ENCODE measurements around the gene PARVB. TPM values are rescaled to one million over a fixed set of nuclear protein-coding genes. Genes with fewer than 3 reads are reported as not detected.

PARVB gene
- total and polyA plus RNA-seq, 9 donors: 12.3 to 62.9 (median 39.1) TPM

DNA sequence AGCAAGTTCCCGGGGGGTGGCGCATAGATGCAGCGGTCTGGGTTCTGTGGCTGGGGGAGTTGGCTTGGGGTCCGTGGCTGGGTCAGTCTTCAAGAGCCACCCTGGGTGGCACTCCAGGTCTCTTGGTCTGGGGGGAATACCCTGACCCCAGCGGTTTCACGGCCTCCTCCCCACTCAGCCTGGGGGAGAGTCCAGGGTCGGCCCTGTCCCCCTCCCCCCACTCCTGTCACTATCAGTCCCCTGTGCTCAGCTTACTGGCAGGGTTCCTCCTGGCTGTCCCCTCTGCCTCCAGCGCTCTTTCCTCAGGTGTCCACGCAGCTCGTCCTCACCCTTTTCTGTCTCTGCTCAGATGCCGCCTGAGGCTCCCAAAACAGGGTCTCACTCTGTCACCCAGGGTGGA is 88.1 kb downstream of the PARVB start:
- intact Hi-C loops (cut with DNase I): no loop called here
- TF ChIP-seq, protein P1, sequence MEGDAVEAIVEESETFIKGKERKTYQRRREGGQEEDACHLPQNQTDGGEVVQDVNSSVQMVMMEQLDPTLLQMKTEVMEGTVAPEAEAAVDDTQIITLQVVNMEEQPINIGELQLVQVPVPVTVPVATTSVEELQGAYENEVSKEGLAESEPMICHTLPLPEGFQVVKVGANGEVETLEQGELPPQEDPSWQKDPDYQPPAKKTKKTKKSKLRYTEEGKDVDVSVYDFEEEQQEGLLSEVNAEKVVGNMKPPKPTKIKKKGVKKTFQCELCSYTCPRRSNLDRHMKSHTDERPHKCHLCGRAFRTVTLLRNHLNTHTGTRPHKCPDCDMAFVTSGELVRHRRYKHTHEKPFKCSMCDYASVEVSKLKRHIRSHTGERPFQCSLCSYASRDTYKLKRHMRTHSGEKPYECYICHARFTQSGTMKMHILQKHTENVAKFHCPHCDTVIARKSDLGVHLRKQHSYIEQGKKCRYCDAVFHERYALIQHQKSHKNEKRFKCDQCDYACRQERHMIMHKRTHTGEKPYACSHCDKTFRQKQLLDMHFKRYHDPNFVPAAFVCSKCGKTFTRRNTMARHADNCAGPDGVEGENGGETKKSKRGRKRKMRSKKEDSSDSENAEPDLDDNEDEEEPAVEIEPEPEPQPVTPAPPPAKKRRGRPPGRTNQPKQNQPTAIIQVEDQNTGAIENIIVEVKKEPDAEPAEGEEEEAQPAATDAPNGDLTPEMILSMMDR (IDR thresholded peaks at IDR 0.05): no peak
- TF ChIP-seq EP300 (IDR thresholded peaks at IDR 0.05) (no peak), POLR2A (IDR thresholded peaks at IDR 0.05) (no peak)
- Histone ChIP-seq H3K9me3 (no peaks in the 10 kb centered on the region), H3K36me3 (no peaks in the 10 kb centered on the region), H3K27ac (no peak overlapping the region), H3K4me1 (ENCODE audit: insufficient read depth) (no peaks in the 10 kb centered on the region), H3K4me3 (no peak overlapping the region), H3K27me3 (no peaks in the 10 kb centered on the region)
- WGBS, 3 donors: 89 to 92% (median 91%) methylated on average over 11 of the region's 11 CpGs
- DNase-seq: peak in 1 of 5 donors; percentile 29

DNA sequence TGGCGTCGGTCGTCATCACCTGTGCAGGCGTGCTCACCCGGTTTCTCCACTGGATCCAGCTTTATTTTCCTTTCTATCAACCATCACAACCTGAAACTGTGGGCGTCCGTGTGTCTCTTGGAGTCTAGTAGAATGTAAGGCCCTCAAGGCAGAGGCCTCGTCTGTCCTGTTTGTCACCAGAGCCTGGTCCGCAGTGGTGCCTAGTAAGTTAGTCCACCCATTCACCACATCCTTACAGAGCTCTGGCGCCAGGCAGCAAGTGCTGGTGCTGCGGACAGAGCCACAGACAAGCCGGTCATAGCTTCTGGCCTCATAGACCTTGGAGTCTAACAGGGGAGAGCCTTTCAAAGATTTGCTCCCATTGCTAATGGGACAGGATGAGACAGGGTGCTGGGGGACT is 92.2 kb downstream of the PARVB start:
- DNase-seq: peak in 1 of 5 donors; percentile 20
- no peaks in the 10 kb centered on the region for H3K27me3 ChIP-seq
- H3K4me1 ChIP-seq (ENCODE audit: insufficient read depth): no peaks in the 10 kb centered on the region
- intact Hi-C loops (cut with DNase I): no loop called here
- WGBS, 3 donors: 93 to 96% (median 95%) methylated on average over 12 of the region's 12 CpGs
- no peaks in the 10 kb centered on the region for H3K9me3 ChIP-seq
- TF ChIP-seq EP300 (IDR thresholded peaks at IDR 0.05) (no peak), POLR2A (IDR thresholded peaks at IDR 0.05) (no peak)
- TF ChIP-seq, protein P1 (IDR thresholded peaks at IDR 0.05): no peak
- no peak overlapping the region for H3K4me3 ChIP-seq
- H3K36me3 ChIP-seq: no peaks in the 10 kb centered on the region
- no peak overlapping the region for H3K27ac ChIP-seq

DNA sequence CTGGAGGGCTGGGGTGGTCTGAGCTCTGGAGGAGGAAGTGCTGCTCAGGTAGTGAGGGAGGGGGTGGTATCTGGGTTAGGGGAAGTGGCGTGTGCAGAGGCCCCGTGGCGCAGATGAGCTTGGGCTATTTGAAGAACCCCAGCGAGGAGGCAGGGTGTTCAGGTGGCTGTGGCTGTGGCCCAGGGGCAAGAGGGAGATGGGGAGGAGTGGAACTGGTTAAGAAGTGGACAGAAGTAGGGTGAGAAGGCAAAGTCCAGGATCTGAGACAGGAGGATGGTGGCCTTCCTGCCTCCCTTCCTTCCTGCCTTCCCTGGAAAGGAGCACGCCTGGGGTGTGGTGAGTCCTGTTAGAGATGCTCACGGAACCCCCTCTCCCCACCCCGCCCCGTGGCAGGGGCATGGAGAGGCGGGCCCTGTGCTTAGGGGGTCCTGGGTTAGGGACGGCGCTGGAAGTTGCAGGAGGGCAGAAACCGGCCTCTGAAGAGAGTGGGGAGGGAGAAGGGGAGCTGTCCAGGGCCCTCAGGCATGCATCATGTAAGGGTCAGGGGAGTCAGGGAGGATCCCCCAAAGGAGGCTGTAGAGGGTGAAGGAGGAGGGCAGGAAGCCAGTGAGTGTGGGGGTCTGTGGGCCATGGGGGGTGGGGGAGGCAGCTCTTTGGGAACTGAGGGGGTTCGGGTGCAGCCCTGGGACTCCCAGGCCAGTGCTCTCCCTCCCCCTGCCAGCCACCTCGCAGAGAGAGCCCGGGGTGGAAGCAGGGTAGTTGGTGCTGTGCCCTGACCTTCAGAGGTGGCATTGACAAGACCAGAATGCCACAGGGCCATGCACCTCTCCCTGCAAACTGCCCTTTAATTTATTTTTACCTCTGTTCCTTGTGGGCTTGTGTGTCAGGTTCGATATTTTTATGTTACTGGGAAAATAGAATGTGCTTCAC is 92.9 kb downstream of the PARVB start:
- intact Hi-C loops (cut with DNase I): no loop called here
- 83 to 88% (median 83%) methylated on average over 16 of the region's 16 CpGs for WGBS, 3 donors
- TF ChIP-seq POLR2A (IDR thresholded peaks at IDR 0.05) (no peak), EP300 (IDR thresholded peaks at IDR 0.05) (no peak)
- TF ChIP-seq, protein P1 (IDR thresholded peaks at IDR 0.05): no peak
- H3K9me3 ChIP-seq: no peaks in the 10 kb centered on the region
- peak in 1 of 5 donors; percentile 17 for DNase-seq
- H3K27me3 ChIP-seq: no peaks in the 10 kb centered on the region
- H3K27ac ChIP-seq: no peak overlapping the region
- H3K36me3 ChIP-seq: no peaks in the 10 kb centered on the region
- H3K4me1 ChIP-seq (ENCODE audit: insufficient read depth): no peaks in the 10 kb centered on the region
- no peak overlapping the region for H3K4me3 ChIP-seq

DNA sequence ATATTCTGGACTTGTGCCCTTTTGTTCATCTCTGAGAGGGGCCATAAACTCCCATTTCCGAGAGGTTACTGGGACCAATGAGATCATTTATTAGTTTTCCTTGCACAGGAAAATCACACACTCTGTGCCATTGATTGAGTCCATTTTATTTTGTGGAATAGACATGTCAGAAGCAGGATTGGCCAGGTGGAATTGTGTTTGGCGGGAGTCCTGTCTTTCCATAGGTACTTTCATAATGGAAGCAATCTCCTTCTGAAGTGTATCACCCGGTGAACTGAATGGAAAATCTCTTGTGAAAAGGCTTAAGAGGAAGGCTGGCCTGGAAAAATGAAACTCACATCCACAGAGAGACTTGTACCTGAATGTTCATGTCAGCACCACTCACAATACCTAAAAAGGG is 93.6 kb downstream of the PARVB start:
- Histone ChIP-seq H3K27ac (no peak overlapping the region), H3K27me3 (no peaks in the 10 kb centered on the region), H3K4me3 (no peak overlapping the region), H3K36me3 (no peaks in the 10 kb centered on the region), H3K4me1 (ENCODE audit: insufficient read depth) (no peaks in the 10 kb centered on the region), H3K9me3 (no peaks in the 10 kb centered on the region)
- intact Hi-C loops (cut with DNase I): no loop called here
- TF ChIP-seq EP300 (IDR thresholded peaks at IDR 0.05): no peak
- no peak for DNase-seq
- 65 to 93% (median 74%) methylated on average over 3 of the region's 3 CpGs for WGBS, 3 donors
